Caco-2 (cell line): ENCODE results near the gene BTBD17. TPM values are rescaled to one million over a fixed set of nuclear protein-coding genes. Genes with fewer than 3 reads are reported as not detected.

Experiments
- BruUV-seq: library from RNA; stranded (reverse); fragments of 400-500 nt; replicated peaks from 2 replicates; lab custom pipeline; 2021; lab: Mats Ljungman, UMichigan
- CTCF ChIA-PET: fragments of 300-600 bp; sonication (Branson Sonifier 250); formaldehyde crosslinking; loops from one replicate; lab custom pipeline; 2022; ENCODE audit warnings: antibody characterized with exemption; lab: Charles Lee
- POLR2A ChIA-PET: fragments of 300-600 bp; sonication (Branson Sonifier 250); formaldehyde crosslinking; loops from one replicate; lab custom pipeline; 2022; ENCODE audit warnings: antibody characterized with exemption; lab: Charles Lee
- DNase-seq, 2 experiments: peaks; one replicate each; pipeline versions ENCODE4 v3.0.0 to v3.0.0-alpha.2; 2020 to 2022
- H3K27me3 ChIP-seq: replicated peaks from 2 replicates; pipeline ENCODE4 v1.6.0; 2011; ENCODE audit warnings: low read length; ENCODE audit not compliant: control insufficient read depth, insufficient read depth
- H3K36me3 ChIP-seq: 2 replicates; pipeline ENCODE4 v1.5.1; 2011; ENCODE audit warnings: low read length; ENCODE audit not compliant: control insufficient read depth, insufficient read depth
- H3K4me1 ChIP-seq: fragments of 250-450 bp; sonication (Bioruptor Pico); 2 replicates; pipeline ENCODE4 v1.5.1; 2020; ENCODE audit warnings: mild to moderate bottlenecking
- H3K4me3 ChIP-seq: 2 replicates; pipeline ENCODE4 v1.5.1; 2011; ENCODE audit warnings: low read depth, mild to moderate bottlenecking, control low read depth, low read length
- H3K9me3 ChIP-seq: fragments of 250-450 bp; sonication (Bioruptor Pico); 2 replicates; pipeline ENCODE4 v1.5.1; 2020; ENCODE audit warnings: mild to moderate bottlenecking, moderate library complexity
- H3K27ac Mint-ChIP-seq: one replicate; pipeline ENCODE4 v1.8.0; 2022; ENCODE audit warnings: mixed read lengths; ENCODE audit not compliant: unreplicated experiment
- H3K27me3 Mint-ChIP-seq: one replicate; pipeline ENCODE4 v1.8.0; 2022; ENCODE audit warnings: mixed read lengths; ENCODE audit not compliant: insufficient read depth, unreplicated experiment
- H3K36me3 Mint-ChIP-seq: one replicate; pipeline ENCODE4 v1.8.0; 2022; ENCODE audit warnings: mild to moderate bottlenecking, mixed read lengths; ENCODE audit not compliant: insufficient read depth, unreplicated experiment
- H3K4me1 Mint-ChIP-seq: one replicate; pipeline ENCODE4 v1.8.0; 2022; ENCODE audit warnings: low read depth, mixed read lengths; ENCODE audit not compliant: unreplicated experiment
- H3K4me3 Mint-ChIP-seq: one replicate; pipeline ENCODE4 v1.8.0; 2022; ENCODE audit warnings: mild to moderate bottlenecking, moderate library complexity, mixed read lengths; ENCODE audit not compliant: unreplicated experiment
- H3K9me3 Mint-ChIP-seq: one replicate; pipeline ENCODE4 v1.8.0; 2022; ENCODE audit warnings: mixed read lengths; ENCODE audit not compliant: unreplicated experiment
- intact Hi-C: fragments of 100-400 bp; cut with micrococcal nuclease; formaldehyde crosslinking; loops from one replicate; pipeline ENCODE4 v1.10.0; 2022; ENCODE audit not compliant: unreplicated experiment
- total RNA-seq: library from RNA; stranded (reverse); gene quantifications from 2 replicates; pipeline ENCODE4 v1.2.3, GENCODE V29; 2022
- TF ChIP-seq, protein P1 (sequence below), 2 experiments: fragments of 200-600 bp in 1 of 2; IDR thresholded peaks; 1 replicate in 1 of 2; 2 replicates in 1 of 2; pipeline versions ENCODE4 v1.5.1 to v1.8.0; 2011 to 2022; ENCODE audit warnings: antibody characterized with exemption in 1 of 2, control low read depth in 1 of 2, inconsistent platforms in 1 of 2, low read depth in 1 of 2, low read length in 1 of 2, mild to moderate bottlenecking in 1 of 2, moderate library complexity in 1 of 2; ENCODE audit not compliant: insufficient read depth in 1 of 2, severe bottlenecking in 1 of 2, unreplicated experiment in 1 of 2

Gene BTBD17
- total RNA-seq, 1 experiment from 2014 or later = not detected

DNA sequence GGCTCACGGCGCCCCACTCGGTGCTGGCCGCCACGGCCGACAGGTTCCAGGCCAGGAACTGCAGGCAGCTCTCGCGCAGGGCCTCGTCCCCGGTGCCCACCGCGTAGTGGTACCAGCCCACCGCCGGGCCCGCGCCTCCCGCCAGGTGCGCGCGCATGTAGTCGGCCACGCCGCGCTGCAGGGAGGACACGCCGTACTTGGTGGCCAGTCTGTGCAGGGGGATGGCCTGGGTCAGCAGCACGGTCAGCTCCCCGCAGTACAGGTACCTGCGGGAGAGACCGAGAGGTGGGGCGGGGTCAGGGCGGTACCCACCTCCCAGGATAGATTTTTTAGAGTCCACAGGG lies 4.2 kb downstream of the BTBD17 start:
- Mint-ChIP-seq H3K36me3 (no peaks in the 10 kb centered on the region), H3K9me3 (no peaks in the 10 kb centered on the region), H3K27ac (no peak overlapping the region), H3K4me1 (no peaks in the 10 kb centered on the region), H3K4me3 (no peak overlapping the region), H3K27me3 (peaks cover 11% of the 10 kb centered on the region)
- peak overlapping the region; percentile 33 for H3K4me3 ChIP-seq
- CTCF ChIA-PET = interaction anchor here (0.7 to 1.4 kb wide), 4 partner anchors 10 to 22 kb away, joined by 3 to 4 read pairs (median 3); partner anchors contain the start of gene GPR142
- no TSS peak for BruUV-seq
- H3K4me1 ChIP-seq = no peaks in the 10 kb centered on the region
- H3K9me3 ChIP-seq = no peaks in the 10 kb centered on the region
- H3K36me3 ChIP-seq = no peaks in the 10 kb centered on the region
- DNase-seq = no peak
- TF ChIP-seq, protein P1, sequence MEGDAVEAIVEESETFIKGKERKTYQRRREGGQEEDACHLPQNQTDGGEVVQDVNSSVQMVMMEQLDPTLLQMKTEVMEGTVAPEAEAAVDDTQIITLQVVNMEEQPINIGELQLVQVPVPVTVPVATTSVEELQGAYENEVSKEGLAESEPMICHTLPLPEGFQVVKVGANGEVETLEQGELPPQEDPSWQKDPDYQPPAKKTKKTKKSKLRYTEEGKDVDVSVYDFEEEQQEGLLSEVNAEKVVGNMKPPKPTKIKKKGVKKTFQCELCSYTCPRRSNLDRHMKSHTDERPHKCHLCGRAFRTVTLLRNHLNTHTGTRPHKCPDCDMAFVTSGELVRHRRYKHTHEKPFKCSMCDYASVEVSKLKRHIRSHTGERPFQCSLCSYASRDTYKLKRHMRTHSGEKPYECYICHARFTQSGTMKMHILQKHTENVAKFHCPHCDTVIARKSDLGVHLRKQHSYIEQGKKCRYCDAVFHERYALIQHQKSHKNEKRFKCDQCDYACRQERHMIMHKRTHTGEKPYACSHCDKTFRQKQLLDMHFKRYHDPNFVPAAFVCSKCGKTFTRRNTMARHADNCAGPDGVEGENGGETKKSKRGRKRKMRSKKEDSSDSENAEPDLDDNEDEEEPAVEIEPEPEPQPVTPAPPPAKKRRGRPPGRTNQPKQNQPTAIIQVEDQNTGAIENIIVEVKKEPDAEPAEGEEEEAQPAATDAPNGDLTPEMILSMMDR (IDR thresholded peaks at IDR 0.05; ENCODE audit: insufficient read depth in 1 of 2, low read depth in 1 of 2, low read length in 1 of 2, severe bottlenecking in 1 of 2, unreplicated experiment in 1 of 2) = no peak
- H3K27me3 ChIP-seq = no peaks in the 10 kb centered on the region; the same call in 1 of the 2 replicates
- POLR2A ChIA-PET = no interaction called here
- intact Hi-C loops = no loop called here

DNA sequence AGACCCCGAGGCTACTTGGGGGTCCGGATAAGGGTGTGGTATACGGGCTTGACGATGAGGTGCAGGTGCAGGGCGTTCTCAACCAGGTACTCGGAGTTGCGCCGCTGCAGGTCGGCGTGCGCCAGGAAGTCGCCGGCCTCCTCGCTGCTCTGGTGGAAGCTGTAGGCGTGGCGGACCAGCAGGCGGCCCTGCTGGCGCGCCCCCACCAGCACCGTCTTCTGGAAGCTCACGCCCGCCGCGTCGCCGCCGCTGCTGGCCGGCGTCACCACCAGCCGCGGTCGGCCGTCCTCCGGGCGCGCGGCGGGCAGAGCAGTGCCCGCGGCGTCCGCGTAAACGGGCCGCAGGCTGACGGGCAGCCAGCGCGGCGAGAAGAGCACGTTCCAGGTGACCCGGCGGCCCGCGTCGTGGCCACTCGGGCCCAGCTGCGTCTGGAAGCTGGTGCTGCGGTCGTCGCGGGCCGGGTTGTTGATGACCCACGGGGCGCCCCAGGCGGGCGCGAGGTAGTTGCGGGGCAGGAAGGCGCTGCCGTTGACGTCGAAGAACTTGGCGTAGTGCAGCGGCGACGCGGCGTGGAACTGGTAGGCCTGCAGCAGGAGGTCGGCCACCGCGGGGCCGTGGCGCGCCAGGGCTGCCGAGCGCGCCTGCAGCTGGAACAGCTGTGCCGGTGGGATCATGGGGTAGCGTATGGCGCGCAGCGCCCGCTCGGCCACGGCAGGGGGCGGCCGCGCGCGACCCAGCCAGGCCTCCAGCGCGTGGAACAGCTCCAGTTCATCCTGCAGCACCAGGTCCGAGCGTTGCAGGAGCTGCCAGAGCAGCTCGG lies 4.8 kb downstream of the BTBD17 start:
- no TSS peak for BruUV-seq
- intact Hi-C loops = no loop called here
- Histone ChIP-seq H3K27me3 (no peaks in the 10 kb centered on the region; the same call in 1 of the 2 replicates), H3K4me1 (no peaks in the 10 kb centered on the region), H3K9me3 (no peaks in the 10 kb centered on the region), H3K4me3 (peak overlapping the region; percentile 33), H3K36me3 (no peaks in the 10 kb centered on the region)
- peak in 1 of 2 experiments; percentile 37 for DNase-seq
- Mint-ChIP-seq H3K4me3 (peak overlapping the region; percentile 40), H3K9me3 (no peaks in the 10 kb centered on the region), H3K27me3 (peaks cover 11% of the 10 kb centered on the region), H3K4me1 (no peaks in the 10 kb centered on the region), H3K27ac (no peak overlapping the region), H3K36me3 (no peaks in the 10 kb centered on the region)
- ChIA-PET CTCF (interaction anchor here (0.7 to 1.4 kb wide), 5 partner anchors 10 to 22 kb away, joined by 3 to 4 read pairs (median 3); partner anchors contain the start of gene GPR142), POLR2A (no interaction called here)
- TF ChIP-seq, protein P1 (IDR thresholded peaks at IDR 0.05; ENCODE audit: insufficient read depth in 1 of 2, low read depth in 1 of 2, low read length in 1 of 2, severe bottlenecking in 1 of 2, unreplicated experiment in 1 of 2) = no peak

DNA sequence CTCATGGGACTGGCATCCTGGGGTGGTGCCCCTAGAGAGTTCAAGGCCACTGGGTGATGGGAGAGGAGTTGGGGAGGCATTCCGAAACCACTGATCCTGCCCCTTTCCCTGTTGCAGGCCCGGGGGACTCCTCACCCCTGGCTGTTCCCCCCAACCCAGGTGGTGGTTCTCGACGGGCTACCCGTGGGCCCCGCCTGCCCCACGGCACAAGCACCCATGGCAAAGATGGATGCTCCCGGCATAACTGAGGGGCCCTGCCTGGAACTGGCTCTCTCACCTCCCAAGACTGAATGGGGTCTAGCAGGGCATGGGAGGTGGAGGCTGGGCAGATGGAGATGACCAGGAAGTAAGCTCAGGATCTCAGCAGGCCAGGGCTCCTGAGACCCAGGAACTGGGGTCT lies 6.6 kb downstream of the BTBD17 start:
- Mint-ChIP-seq H3K36me3 (no peaks in the 10 kb centered on the region), H3K27me3 (peaks cover 15% of the 10 kb centered on the region), H3K9me3 (no peaks in the 10 kb centered on the region), H3K27ac (no peak overlapping the region), H3K4me3 (no peak overlapping the region), H3K4me1 (no peaks in the 10 kb centered on the region)
- TF ChIP-seq, protein P1 (IDR thresholded peaks at IDR 0.05; ENCODE audit: insufficient read depth in 1 of 2, low read depth in 1 of 2, low read length in 1 of 2, severe bottlenecking in 1 of 2, unreplicated experiment in 1 of 2) = no peak
- intact Hi-C loops = no loop called here
- DNase-seq = no peak
- H3K4me3 ChIP-seq = no peak overlapping the region
- H3K9me3 ChIP-seq = no peaks in the 10 kb centered on the region
- no peaks in the 10 kb centered on the region for H3K27me3 ChIP-seq
- ChIA-PET POLR2A (no interaction called here), CTCF (interaction anchor here (0.6 kb wide), 1 partner anchor 394 kb away, joined by 4 read pairs; no protein-coding TSS in a partner anchor)
- BruUV-seq = no TSS peak
- H3K36me3 ChIP-seq = no peaks in the 10 kb centered on the region
- H3K4me1 ChIP-seq = no peaks in the 10 kb centered on the region
